ENCODE data around the gene ZFP36L2.
"Not testable (repeated sequence)": the region's sequence is repeated elsewhere in the genome, so short reads cannot be mapped to it uniquely, and the experiment has no call there.

Gene ZFP36L2

DNA sequence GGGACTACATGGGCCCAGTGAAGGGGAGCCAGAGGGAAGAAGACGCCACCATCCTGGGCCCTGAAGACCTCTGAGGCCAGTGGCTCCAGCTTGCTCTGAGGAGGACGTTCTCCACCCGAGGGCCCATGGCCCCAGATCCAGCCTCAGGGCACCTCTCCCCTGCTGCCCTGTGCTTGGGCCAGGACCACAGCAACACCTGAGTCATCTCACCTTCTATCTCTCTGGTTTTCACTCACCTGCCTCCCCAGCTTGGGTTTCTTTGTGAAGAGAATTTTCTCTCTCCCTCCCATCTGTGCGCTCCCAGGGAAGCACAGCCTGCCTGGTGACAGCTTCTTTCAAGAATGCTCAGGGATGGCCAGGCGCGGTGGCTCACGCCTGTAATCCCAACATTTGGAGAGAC is 19.8 kb downstream of the ZFP36L2 start:
- DNase-seq = no peak

DNA sequence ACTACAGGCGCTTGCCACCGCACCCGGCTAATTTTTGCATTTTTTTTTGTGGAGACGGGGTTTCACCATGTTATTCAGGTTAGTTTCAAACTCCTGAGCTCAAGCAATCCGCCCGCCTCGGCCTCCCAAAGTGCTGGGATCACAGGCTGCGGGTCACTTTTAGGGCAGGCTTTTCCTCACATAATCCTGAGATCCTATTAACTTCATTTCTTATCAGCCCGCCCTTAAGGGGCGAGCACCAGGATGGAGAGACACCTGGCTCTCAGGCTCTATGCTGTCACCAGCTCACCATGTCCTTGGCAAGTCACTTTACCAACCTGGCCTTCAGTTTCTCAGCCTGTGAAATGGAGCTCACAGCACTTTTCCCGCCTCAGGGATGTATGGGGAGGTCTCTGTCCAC is 23.0 kb downstream of the ZFP36L2 start:
- no peak for DNase-seq

DNA sequence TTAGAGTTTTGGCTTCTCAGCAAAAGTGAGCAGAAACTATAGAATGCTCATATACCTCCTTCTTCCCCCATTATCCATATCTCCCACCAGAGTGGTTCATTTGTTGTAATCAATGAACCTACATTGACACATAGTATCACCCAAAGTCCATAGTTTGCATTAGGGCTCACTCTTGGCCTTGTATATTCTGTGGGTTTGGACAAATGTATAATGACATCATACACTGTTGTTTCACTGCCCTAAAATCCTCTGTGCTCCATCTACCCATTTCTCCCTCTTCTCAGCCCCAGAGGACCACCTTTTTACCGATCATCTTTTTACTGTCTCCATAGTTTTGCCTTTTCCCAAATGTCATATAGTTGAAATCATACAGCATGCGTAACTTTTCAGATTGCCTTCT is 24.1 kb downstream of the ZFP36L2 start:
- no peak for DNase-seq

DNA sequence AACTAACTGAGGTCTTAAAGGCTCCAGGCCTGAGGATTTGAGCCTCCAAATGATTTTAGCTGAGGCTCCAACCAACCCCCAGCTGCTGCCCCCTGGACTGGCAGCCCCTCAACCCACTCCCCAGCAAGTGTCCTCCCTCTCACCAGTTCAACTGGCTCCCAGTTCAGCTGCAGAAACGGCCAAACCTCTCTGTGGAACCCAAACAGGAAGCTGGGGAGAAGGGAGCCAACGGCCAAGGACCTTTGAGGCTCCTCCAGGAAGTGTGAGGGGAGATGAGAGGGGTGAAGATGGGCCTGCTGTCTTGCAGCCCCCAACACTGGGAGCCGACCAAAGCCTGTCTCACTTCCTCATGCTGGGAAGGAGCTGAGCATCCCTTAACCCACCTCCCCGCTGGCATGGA is 24.9 kb downstream of the ZFP36L2 start:
- no peak for DNase-seq

DNA sequence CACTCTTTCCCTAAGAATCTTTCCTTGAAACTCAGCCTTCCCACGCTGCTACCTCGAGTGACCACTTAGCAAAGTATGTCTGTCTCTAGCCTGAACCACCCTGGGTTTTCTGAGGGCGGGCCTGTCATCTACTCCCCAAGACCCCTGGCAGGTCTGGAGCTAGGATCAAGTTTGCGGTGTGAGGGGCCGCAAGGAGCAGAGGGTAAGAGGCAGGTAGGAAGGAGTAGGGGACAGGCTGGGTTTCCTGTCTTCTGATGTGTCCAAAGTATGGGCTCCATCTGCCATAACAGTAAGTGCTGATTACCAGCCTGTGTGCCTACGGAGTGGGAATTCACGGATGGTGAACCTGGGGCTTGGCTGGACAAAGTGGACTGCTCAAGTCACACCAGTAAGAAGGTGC is 25.4 kb downstream of the ZFP36L2 start:
- DNase-seq = no peak

DNA sequence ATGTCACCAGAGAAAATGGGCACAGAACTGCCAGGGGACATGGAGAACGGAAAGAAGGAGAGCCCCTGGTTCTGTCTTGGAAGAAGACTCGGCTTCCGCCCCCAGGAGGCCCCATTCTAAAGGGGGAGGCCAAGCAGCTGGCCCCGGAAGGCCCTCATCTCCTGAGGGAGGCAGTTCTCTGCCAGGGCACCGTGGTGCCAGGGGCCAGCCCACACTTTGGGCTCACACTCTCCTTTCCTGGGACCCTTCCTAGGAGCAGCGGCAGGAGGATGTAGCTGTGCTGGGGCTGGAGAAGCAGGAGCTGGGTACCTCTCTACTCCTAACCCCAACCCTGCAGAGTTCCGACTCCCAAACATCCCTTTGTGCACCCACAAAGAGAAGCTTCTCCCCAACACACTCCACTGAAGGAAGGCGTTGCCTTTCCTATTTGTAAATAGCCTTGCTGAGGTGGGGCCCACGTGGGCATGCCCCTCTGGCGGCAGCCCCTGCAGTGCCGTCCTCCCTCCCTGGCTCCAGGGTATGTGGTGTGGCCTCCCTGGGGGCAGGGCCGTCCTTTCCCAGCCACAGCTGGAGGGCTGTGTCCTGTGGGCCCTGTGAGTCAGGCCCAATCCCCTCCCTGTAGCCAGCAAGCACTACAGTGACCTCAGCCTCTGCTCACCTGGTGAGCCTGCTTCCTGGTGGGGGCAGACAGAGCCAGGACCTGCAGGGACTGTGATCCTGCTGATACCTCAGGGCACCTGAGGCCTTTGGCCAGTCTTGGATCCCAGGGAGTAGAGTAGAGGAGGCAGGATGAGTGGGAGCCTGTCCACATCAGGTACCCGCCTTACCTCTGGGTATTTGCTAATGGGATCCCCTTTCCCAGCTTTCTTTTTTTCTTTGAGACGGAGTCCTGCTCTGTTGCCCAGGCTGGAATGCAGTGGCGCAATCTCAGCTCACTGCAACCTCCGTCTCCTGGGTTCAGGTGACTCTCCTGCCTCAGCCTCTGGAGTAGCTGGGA is 26.6 kb downstream of the ZFP36L2 start:
- DNase-seq = no peak

DNA sequence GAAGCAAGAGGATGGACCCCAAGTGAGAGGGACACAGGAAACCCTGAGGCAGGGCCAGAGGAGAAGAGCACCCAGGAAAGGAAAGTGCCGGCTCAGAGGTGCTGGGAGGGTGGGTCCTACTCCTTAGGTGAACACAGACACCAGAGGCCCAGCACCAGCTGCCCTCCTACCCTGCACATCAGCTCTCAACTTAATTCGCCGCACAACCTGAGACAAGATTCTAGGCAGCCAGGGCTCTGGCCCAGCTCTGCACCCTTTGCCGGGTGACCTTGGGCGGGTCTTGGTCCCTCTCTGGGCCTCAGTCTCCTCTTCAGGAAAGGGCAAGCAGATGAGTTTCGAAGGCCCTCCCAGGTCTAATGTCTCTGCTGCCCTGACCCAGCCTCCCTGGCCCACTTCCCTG is 28.1 kb downstream of the ZFP36L2 start:
- no peak for DNase-seq

DNA sequence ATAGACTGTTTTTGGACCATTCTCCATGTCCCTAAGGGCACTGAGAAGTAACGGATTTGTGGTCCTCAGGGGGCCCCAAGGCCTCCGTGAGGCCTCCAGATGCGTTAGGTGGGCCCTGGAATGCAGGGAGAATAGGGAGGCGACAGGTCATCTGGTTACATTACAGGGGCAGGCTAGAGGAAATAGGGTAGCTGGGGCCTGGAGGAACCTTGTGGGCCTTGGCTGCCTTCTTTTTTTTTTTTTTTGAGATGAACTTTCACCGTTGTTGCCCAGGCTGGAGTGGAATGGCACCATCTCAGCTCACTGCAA is 28.9 kb downstream of the ZFP36L2 start:
- DNase-seq = no peak

DNA sequence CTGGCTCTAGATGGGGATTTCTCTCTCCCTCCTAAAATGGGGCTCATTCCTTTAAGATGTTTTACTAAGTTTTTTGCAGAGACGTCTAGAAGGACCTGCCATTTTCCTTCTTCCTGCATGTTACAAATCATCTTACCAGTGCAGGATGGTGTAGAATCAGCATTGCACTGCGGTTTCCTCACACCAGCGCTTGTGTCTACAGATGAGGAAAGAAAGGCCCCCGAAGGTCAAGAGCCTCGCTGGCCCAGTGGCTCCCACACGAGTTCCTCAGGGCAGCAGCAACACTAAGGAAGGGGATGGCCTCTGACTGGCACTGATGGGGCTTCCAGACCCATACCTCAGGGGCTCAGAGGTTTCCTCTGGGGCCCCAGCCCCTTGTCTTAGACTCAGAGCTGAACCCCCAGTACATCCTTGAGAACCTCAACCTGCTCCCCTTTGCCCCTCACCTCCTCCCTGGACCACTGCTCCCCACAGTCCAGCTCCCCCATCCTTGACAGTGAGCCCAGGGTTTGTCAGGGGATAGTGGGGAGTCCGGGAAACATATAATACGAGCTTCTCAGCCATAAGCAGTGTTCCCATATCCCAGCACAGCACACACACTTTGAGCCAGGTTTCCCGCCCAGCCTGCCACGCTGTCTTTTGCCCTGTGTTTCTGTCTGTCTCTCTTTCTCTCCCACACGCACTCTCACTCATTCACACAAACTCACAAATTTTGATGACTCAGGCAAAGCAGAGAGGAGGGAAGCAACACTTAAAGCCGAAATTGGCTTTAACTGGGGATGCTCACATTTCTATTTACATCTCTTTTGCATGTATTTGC is 29.4 kb downstream of the ZFP36L2 start:
- no peak for DNase-seq

DNA sequence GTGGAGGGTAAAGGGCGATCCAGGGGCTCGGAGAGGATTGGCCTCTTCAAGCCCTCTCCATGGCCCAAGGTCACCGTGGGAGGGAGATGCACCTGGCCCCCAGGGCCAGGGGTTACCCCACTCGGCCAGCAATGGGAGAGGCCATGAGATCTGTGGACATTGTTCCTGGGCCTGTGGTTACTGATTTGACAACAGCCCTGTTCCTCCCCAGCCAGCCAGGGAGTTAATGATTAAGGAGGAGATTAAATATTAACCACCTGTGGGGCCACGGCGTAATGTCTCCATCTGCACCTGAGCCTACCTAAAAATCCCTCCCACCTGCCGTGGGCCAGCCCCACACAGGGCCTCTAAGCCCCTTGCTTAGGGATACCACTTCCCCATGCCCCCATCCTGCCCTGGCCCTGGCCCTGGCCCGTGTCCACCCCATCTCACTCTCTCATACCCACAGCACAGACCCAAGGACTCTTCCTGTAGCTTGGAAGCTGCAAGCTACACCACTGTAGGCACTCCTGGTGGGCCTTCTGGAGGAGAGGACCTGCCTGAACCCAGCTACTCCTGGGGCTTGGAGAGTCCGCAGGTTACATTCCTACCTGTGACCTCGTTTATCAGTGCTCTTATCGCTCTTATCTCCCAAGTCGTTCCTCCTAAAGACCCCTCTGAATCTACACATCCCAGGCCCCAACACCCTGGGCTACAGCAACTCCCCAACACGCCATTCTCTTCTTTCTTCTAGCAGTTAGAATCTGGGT is 32.1 kb downstream of the ZFP36L2 start:
- DNase-seq = no peak

DNA sequence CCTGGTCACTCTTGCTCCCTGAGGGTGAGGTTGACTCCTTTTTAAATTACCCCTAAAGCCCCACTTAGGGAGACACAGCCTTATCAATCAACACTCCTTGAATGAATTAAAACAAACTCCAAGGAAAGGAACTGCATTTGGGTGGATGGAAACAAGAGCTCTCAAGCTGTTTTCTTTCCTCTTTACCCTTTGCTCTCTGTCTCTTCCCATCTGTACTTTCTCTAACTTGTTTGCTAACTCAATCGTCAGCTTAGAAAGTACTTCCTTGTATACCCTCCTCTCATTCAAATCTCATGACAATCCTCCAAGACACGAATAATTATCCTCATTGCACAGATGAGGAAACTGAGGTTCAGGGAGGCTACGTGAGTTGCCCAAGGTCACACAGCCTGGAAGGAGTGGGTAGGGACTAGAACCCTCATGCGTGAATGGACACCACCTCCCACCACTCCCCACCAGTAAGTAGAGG is 32.7 kb downstream of the ZFP36L2 start:
- DNase-seq = no peak

DNA sequence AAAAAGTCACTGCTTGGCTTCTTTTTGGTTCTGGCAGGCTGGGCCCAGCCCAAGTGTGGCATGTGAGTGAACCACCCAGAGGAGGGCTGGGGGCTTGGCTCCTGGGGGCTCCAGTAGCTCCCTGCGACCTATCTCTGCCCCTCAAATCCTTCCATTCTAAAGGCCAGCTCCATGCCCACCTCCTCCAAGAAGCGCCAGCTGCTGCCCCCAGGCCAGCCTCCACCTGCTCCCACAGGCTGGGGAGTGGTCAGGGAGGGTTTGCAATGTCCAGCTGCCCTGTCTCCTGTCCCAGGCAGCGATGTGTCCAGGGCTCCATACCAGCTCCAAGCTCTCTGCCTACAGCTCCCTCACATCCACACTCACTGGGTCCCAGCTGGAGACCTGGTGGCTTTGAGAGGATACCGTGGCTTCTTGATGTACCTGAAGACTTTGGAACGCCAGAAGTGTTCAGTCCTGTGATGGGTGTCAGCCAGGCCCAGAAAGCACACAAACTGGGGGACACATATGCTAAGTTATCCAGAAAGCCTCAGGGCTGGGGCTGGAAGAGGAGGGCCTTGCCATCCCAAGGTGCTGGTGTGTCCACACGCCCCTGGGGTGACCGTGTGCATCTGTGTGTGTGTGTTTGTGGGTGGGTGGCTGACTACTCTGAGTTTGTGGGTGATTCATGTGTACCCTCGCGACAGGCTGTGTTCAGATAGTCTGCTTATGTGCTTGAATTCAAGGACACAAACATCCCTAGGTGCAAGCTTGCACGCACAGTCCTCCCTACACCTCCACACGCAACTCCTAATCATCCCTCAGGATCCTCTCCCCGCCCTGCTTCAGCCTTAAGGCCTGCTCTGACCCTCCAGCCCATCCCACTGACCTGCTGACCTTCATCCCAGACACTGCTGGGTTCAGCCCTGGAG is 33.4 kb downstream of the ZFP36L2 start:
- DNase-seq = no peak

DNA sequence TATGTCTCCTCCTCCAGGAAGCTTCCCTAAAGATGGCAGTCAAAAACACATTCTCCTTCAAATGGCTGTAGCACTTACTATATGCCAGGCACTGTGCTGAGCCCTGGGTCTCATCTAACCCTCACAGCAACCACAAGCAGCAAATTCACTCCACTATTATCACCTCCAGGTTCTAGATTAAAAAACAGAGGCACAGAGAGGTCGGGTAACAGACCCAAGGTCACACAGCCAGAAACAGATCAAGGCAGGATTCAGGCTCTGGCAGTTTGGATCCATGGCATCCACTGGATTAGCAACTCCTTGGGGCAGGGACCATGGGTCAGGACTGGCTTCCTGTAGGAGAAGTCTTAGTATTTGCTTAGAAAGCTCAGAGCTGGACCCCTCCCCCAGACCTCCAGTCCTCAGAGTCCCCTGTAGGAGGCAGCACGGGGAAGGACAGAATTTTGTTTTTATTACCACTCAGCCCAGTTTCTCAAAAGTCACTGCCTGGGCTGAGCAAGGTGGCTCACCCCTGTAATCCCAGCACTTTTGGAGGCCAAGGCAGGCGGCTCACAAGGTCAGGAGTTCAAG is 34.4 kb downstream of the ZFP36L2 start:
- no peak for DNase-seq

DNA sequence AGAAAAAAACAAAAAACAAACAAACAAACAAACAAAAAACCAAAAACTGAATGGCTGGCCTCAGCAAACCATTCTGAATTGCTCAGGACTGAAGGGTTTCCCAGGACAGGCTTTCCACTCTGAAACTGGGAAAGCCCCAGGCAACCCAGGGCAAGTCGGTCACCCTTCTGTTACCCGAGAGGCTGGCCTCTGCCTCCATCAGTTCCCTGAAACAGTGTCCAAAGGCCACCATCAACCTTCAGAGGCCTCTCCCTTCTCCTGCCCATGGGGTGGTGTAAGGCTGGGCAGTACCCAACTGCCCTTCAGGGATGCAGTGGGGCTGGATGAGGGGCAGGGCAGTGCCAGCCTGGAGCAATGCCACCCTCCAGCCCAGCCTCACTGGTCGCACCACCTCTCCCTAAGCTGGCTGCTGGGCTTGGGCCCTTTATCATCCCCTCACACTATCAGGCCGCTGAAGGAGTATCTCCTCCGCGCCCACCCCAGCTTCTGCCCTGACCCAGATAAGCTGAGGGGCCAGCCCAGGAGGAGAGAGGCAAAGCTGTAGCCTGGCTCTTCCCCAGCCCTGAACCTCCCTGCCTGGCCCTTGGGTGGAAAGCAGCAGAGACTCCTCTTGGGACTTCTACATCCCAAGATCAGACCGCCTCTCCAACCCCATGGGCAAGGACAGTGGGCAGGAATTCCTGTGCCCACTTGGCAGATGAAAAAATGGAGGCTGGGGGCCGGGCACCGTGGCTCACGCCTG is 35.9 kb downstream of the ZFP36L2 start:
- no peak for DNase-seq

DNA sequence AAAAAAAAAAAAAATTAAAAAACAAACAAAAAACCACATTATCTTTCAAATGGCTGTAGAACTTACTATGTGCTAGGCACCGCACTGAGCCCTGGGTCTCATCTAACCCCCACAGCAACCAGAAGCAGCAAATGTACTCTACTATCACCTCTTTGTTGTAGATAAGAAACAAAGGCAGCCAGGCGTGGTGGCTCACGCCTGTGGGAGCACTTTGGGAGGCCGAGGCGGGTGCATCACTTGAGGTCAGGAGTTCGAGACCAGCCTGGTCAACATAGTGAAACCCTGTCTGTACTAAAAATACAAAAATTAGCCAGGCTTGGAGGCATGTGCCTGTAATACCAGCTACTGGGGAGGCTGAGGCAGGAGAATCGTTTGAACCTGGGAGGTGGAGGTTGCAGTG is 36.5 kb downstream of the ZFP36L2 start:
- not testable (repeated sequence) for DNase-seq

DNA sequence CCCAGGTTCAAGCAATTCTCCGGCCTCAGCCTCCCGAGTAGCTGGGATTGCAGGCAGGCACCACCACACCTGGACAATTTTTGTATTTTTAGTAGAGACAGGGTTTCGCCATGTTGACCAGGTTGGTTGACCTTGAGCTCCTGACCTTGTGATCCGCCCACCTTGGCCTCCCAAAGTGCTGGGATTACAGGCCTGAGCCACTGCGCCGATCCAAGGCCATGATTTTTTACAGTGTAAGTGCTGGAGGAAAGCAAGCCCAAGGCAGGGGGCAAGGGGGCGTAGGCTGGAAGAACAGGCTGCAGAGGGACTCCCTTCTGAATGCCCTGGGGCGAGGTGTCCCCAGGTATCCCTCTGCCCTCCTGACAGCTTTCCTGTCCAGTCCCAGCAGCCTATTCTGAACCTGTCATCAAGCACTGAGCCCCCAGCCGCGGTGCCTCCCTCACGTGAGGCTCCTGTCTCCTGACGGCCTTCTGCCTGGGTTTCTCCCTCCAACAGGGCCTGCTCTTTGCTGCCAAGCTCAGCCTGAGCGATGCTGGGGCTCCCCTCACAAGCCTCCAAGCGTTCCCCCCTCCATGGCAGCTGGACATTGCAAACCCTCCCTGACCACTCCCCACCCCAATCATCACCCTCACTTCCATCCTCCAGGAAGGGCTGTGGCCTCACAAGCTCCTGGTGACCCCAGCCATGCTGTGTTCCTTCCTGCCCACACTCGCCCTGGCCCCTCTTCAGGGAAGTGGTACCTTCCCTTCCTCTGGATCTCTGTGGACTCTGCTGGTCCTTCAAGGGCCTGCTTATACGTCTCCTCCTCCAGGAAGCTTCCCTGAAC is 37.6 kb downstream of the ZFP36L2 start:
- no peak for DNase-seq

DNA sequence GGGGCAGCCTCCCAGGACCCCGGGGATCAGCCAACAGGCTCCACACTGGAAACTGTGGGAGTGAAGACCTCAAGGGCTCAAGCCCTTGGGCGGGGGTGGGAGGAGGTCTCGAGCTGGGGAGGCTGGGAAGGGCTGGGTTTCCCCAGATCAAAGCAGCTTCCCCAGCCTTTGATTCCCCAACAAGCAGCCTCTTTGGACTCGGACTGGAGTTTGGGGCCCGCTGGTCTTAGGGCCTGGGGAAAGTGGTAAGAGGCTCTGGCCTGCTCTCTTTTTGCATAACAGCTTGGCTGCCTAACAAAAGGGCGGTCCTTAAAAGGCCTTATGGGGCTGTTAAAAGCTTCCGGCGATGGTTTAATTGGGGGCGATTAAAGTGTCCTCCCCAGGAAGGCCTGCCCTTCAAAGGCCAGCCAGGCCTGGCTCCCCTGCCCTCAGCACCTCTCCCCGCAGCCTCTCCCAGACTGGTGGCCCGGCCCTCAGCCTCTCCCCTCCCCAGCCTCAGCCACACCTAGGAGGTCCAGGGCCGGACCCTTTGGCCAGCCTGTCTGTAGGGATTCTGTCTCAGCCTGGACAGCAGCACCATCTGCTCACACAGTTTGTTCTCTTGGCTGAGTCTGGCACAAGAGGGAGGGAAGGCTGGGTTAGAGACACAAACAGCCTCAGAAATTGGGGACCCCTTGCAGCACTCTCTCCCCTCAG is 39.6 kb downstream of the ZFP36L2 start:
- no peak for DNase-seq

DNA sequence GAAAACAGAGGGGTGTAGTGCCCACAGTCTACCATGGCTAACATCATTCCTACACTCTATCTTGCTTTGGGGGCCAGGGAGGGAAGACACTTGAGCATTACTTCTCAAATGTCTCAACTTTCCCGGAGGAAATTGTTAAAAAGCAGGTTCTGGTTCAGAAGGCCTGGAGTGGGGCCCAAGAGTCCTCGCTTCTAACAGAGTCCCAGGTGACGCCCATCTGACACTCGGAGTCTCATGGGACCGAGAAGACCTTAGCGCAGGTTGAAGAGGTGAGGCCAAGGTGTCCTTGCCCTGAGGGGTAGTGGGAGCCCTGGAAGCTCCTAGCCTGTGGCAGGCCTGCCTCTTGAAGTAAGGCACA is 40.1 kb downstream of the ZFP36L2 start:
- no peak for DNase-seq

DNA sequence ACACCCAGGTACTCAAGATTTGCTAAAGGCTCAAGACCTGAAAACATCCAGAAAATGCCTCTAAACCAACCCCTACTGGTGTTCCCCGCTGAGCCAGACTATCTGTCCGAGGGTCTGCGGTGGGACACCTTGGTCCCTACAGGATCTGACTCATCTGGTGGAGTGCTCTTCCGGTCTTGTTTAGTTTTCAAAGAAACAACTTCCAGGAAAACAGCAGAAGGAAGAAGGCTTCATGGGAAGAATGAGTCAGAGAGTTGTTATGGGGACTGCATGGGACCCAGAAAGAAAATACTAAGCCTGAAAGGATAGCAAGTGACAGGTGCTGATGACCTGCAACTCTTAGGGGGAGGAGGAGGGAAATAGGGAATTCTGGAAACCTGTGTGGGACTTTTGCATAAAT is 41.3 kb downstream of the ZFP36L2 start:
- DNase-seq = no peak
